Heart left ventricle (tissue), 16 donors: Measurements from ENCODE around the gene USP40. TPM values are rescaled to one million over a fixed set of nuclear protein-coding genes. Genes with fewer than 3 reads are reported as not detected.

ENCODE experiments used
- ATAC-seq, 4 donors: fragments of 200-7000 bp; cut with Tn5 transposase; one replicate each; pipeline ENCODE4 v1.9.1; 2020 to 2022; ENCODE audit warnings: moderate library complexity in 4 of 4, mild to moderate bottlenecking in 3 of 4, moderate number of reproducible peaks in 1 of 4
- DNase-seq, 5 donors: peaks; one replicate each; pipeline ENCODE4 v3.0.0-alpha.2; 2020
- H3K27ac ChIP-seq, 12 donors: fragments of 200-600 bp; sonication (generic) in 4 of 12; one replicate each; pipeline versions ENCODE4 v1.5.0 to v1.8.0; 2016 to 2022; ENCODE audit warnings: mild to moderate bottlenecking in 2 of 12
- H3K27me3 ChIP-seq, 9 donors: fragments of 200-600 bp; sonication (generic) in 2 of 9; one replicate each; pipeline versions ENCODE4 v1.5.1 to v1.8.0; 2016 to 2022; ENCODE audit warnings: mild to moderate bottlenecking in 3 of 9
- H3K36me3 ChIP-seq, 9 donors: fragments of 200-600 bp; sonication (generic) in 2 of 9; one replicate each; pipeline versions ENCODE4 v1.5.0 to v1.8.0; 2018 to 2022; ENCODE audit warnings: mild to moderate bottlenecking in 2 of 9
- H3K4me1 ChIP-seq, 12 donors: fragments of 200-600 bp; sonication (generic) in 4 of 12; one replicate each; pipeline versions ENCODE4 v1.5.0 to v1.8.0; 2016 to 2022; ENCODE audit warnings: mild to moderate bottlenecking in 3 of 12
- H3K4me3 ChIP-seq, 12 donors: fragments of 200-600 bp; sonication (generic) in 4 of 12; one replicate each; pipeline versions ENCODE4 v1.5.0 to v1.8.0; 2017 to 2022; ENCODE audit warnings: mild to moderate bottlenecking in 9 of 12, moderate library complexity in 4 of 12
- H3K9me3 ChIP-seq, 12 donors: fragments of 200-600 bp; sonication (generic) in 4 of 12; one replicate each; pipeline versions ENCODE4 v1.5.0 to v1.8.0; 2016 to 2022; ENCODE audit warnings: mild to moderate bottlenecking in 1 of 12
- CTCF ChIP-seq, 12 donors: fragments of 200-600 bp; sonication (generic) in 4 of 12; IDR thresholded peaks; one replicate each; pipeline versions ENCODE4 v1.5.0 to v1.8.0; 2018 to 2022; ENCODE audit warnings: antibody characterized with exemption in 12 of 12, mild to moderate bottlenecking in 5 of 12
- POLR2A ChIP-seq, 2 donors: fragments of 450-650 bp; IDR thresholded peaks; one replicate each; pipeline ENCODE4 v1.6.1; 2017; ENCODE audit warnings: antibody characterized with exemption in 2 of 2, mild to moderate bottlenecking in 2 of 2, moderate library complexity in 2 of 2
- WGBS, 4 donors: extraction: QIAGEN DNeasy Blood & Tissue Kit in 2 of 4; methylation state at CpG; one replicate each; pipeline versions ENCODE4 v1.1.5 to v1.1.7; 2013 to 2018; 5-methylcytosine and 5-hydroxymethylcytosine counted together
- intact Hi-C, 10 donors: fragments of 100-400 bp; cut with DNase I; formaldehyde crosslinking; loops; one replicate each; pipeline versions ENCODE4 v1.11.1 to v1.14.2; 2022
- polyA plus RNA-seq, 2 donors: library from polyadenylated mRNA; stranded (reverse); fragments of 200-250 nt; gene quantifications; one replicate each; pipeline ENCODE4 v1.2.3, GENCODE V29; 2013
- total RNA-seq, 9 donors: library from RNA; depleted of rRNA in 2 of 9; stranded (reverse); fragments of >200 nt in 2 of 9; fragmentation: NEBNext Ultra II Directional in 3 of 9; extraction: Animal tissue kit (Norgen Biotek cat#: 25700) in 3 of 9; gene quantifications; one replicate each; pipeline versions ENCODE4 v1.1.0 to v1.2.4, GENCODE V29; 2016 to 2023
- donor health status: ischemic (EF 13 %, LVEDD 7.1; RV severe dilation, severe dysfunction).
- donor health status: healthy with polysubstance abuse.
- donor health status: DM: no; HTN: yes; CAD: no.
- donor health status: DM: no; HTN: no; CAD: no.
- donor health status: ischemic (EF 25% LVEDD 6.9; RV normal size, moderate dysfunction).
- donor health status: ischemic (EF 25% LVEDD 5.7; RV mildly dilated, moderate dysfunction).
- donor health status: healthy.
- donor health status: DM: yes; HTN: yes; CAD: no.
- donor health status: ischemic (EF 35%, LVEDD 5.7; RV mildly dilated, moderate dysfunction).
- donor health status: nonischemic (EF 11% LVEDD 7.7; RV severe dilation, severe dysfunction).
- donor health status: DM: yes; HTN: yes; CAD: no.
- donor health status: PGD.
- donor health status: ischemic (EF 29% LVEDD 5.4; RV normal size, mild dysfunction).
- donor health status: nonischemic (EF 23%, LVEDD 6.1; RV moderate dilation, normal function).

USP40 gene
- total and polyA plus RNA-seq, 11 donors: 11.1 to 21.8 (median 18.2) TPM

- Histone ChIP-seq H3K27me3 (no peaks in the 10 kb centered on the region), H3K9me3 (peaks cover 0 to 5% (median 0%) of the 10 kb centered on the region in 12 donors), H3K36me3 (peaks cover 0 to 91% (median 62%) of the 10 kb centered on the region in 9 donors), H3K27ac (no peak overlapping the region), H3K4me3 (no peak overlapping the region), H3K4me1 (peaks cover 0 to 8% (median 0%) of the 10 kb centered on the region in 12 donors)
- ATAC-seq (no peak), DNase-seq (no peak)
- WGBS, 4 donors: 81 to 99% (median 98%) methylated on average over 2 of the region's 2 CpGs
- TF ChIP-seq CTCF (IDR thresholded peaks at IDR 0.05) (no peak), POLR2A (IDR thresholded peaks at IDR 0.05) (no peak)
- intact Hi-C loops: no loop called here
Measured at GRCh38 chr2:233497692-233498091, 68.9 kb downstream of the USP40 start.

- no peaks in the 10 kb centered on the region for H3K4me1 ChIP-seq
- intact Hi-C loops: no loop called here
- H3K9me3 ChIP-seq: no peaks in the 10 kb centered on the region
- H3K36me3 ChIP-seq: peaks cover 0 to 97% (median 73%) of the 10 kb centered on the region in 9 donors
- H3K4me3 ChIP-seq: no peak overlapping the region
- no peak for DNase-seq
- no peak for ATAC-seq
- no peak for TF ChIP-seq CTCF (IDR thresholded peaks at IDR 0.05)
- no peak for TF ChIP-seq POLR2A (IDR thresholded peaks at IDR 0.05)
- H3K27ac ChIP-seq: no peak overlapping the region
- 81 to 91% (median 87%) methylated on average over 10 of the region's 10 CpGs for WGBS, 4 donors
- no peaks in the 10 kb centered on the region for H3K27me3 ChIP-seq
Measured at GRCh38 chr2:233495503-233496496, 70.8 kb downstream of the USP40 start.

- Histone ChIP-seq H3K27ac (no peak overlapping the region), H3K4me1 (peaks cover 0 to under 1% (median 0%) of the 10 kb centered on the region in 12 donors), H3K27me3 (no peaks in the 10 kb centered on the region), H3K9me3 (no peaks in the 10 kb centered on the region), H3K4me3 (no peak overlapping the region), H3K36me3 (peaks cover 0 to 96% (median 80%) of the 10 kb centered on the region in 9 donors)
- intact Hi-C loops: no loop called here
- DNase-seq (no peak), ATAC-seq (no peak)
- TF ChIP-seq POLR2A (IDR thresholded peaks at IDR 0.05): no peak
- TF ChIP-seq CTCF (IDR thresholded peaks at IDR 0.05): no peak
- WGBS, 4 donors: 93 to 97% (median 95%) methylated on average over 4 of the region's 4 CpGs
Measured at GRCh38 chr2:233492751-233493150, 73.8 kb downstream of the USP40 start.

- intact Hi-C loops: no loop called here
- Histone ChIP-seq H3K27me3 (no peaks in the 10 kb centered on the region), H3K4me3 (no peak overlapping the region), H3K4me1 (peaks cover 0 to 8% (median under 1%) of the 10 kb centered on the region in 12 donors), H3K27ac (no peak overlapping the region), H3K36me3 (peaks cover 0 to 96% (median 76%) of the 10 kb centered on the region in 9 donors), H3K9me3 (no peaks in the 10 kb centered on the region)
- TF ChIP-seq CTCF (IDR thresholded peaks at IDR 0.05): no peak
- TF ChIP-seq POLR2A (IDR thresholded peaks at IDR 0.05): no peak
- DNase-seq (no peak), ATAC-seq (no peak)
- WGBS, 4 donors: 94 to 97% (median 96%) methylated on average over 4 of the region's 4 CpGs
Measured at GRCh38 chr2:233492078-233492477, 74.5 kb downstream of the USP40 start.
